Vagina (tissue), 2 donors: ENCODE measurements around the gene CREBZF.

Experiments used
- POLR2A ChIP-seq, 2 donors: fragments of 450-650 bp; IDR thresholded peaks; one replicate each; pipeline ENCODE4 v1.6.1; 2017; ENCODE audit warnings: antibody characterized with exemption in 2 of 2, mild to moderate bottlenecking in 2 of 2, moderate library complexity in 2 of 2
- TF ChIP-seq, protein P1 (sequence below), 3 experiments: fragments of 450-650 bp in 2 of 3; fragments of 200-600 bp in 1 of 3; sonication (generic) in 1 of 3; IDR thresholded peaks; one replicate each; pipeline ENCODE4 v1.5.1; 2017 to 2019; ENCODE audit warnings: antibody characterized with exemption in 3 of 3, mild to moderate bottlenecking in 2 of 3, moderate library complexity in 2 of 3

GRCh38 chr11:85652786-85653447 is 12.0 kb downstream of the CREBZF start:
- TF ChIP-seq, protein P1, sequence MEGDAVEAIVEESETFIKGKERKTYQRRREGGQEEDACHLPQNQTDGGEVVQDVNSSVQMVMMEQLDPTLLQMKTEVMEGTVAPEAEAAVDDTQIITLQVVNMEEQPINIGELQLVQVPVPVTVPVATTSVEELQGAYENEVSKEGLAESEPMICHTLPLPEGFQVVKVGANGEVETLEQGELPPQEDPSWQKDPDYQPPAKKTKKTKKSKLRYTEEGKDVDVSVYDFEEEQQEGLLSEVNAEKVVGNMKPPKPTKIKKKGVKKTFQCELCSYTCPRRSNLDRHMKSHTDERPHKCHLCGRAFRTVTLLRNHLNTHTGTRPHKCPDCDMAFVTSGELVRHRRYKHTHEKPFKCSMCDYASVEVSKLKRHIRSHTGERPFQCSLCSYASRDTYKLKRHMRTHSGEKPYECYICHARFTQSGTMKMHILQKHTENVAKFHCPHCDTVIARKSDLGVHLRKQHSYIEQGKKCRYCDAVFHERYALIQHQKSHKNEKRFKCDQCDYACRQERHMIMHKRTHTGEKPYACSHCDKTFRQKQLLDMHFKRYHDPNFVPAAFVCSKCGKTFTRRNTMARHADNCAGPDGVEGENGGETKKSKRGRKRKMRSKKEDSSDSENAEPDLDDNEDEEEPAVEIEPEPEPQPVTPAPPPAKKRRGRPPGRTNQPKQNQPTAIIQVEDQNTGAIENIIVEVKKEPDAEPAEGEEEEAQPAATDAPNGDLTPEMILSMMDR (IDR thresholded peaks at IDR 0.05) = no peak
- TF ChIP-seq POLR2A (IDR thresholded peaks at IDR 0.05) = no peak
